ACC112 (cell line): ENCODE results near the gene ARHGEF5.
"Not testable (repeated sequence)": the region's sequence is repeated elsewhere in the genome, so short reads cannot be mapped to it uniquely, and the experiment has no call there.

Source experiments
- H2AFZ ChIP-seq: fragments of 200-600 bp; sonication (generic); one replicate; pipeline ENCODE4 v1.6.0; 2017; ENCODE audit warnings: antibody characterized with exemption, low read length; ENCODE audit not compliant: unreplicated experiment
- H3K27ac ChIP-seq: fragments of 200-600 bp; sonication (generic); 2 replicates; pipeline ENCODE4 v1.5.1; 2014; ENCODE audit warnings: low read depth, mild to moderate bottlenecking, antibody characterized with exemption, low read length, moderate library complexity
- H3K27me3 ChIP-seq: fragments of 200-600 bp; sonication (generic); 2 replicates; pipeline ENCODE4 v1.6.1; 2014; ENCODE audit warnings: mild to moderate bottlenecking, antibody characterized with exemption, low read length, moderate library complexity, mixed read lengths; ENCODE audit not compliant: insufficient read depth
- H3K36me3 ChIP-seq: fragments of 200-600 bp; sonication (generic); 2 replicates; pipeline ENCODE4 v1.6.1; 2016; ENCODE audit warnings: mild to moderate bottlenecking, antibody characterized with exemption, low read length, moderate library complexity, mixed read lengths; ENCODE audit not compliant: insufficient read depth
- H3K4me1 ChIP-seq: fragments of 200-600 bp; sonication (generic); one replicate; pipeline ENCODE4 v1.6.1; 2016; ENCODE audit warnings: low read length, mixed read lengths; ENCODE audit not compliant: insufficient read depth, unreplicated experiment, control insufficient read depth
- H3K4me3 ChIP-seq: fragments of 200-600 bp; sonication (generic); 2 replicates; pipeline ENCODE4 v1.5.1; 2014; ENCODE audit warnings: mild to moderate bottlenecking, low read depth, low read length
- H3K79me2 ChIP-seq: fragments of 200-600 bp; sonication (generic); one replicate; pipeline ENCODE4 v1.6.0; 2016; ENCODE audit warnings: low read length; ENCODE audit not compliant: control insufficient read depth, unreplicated experiment, insufficient read depth

Gene ARHGEF5

DNA sequence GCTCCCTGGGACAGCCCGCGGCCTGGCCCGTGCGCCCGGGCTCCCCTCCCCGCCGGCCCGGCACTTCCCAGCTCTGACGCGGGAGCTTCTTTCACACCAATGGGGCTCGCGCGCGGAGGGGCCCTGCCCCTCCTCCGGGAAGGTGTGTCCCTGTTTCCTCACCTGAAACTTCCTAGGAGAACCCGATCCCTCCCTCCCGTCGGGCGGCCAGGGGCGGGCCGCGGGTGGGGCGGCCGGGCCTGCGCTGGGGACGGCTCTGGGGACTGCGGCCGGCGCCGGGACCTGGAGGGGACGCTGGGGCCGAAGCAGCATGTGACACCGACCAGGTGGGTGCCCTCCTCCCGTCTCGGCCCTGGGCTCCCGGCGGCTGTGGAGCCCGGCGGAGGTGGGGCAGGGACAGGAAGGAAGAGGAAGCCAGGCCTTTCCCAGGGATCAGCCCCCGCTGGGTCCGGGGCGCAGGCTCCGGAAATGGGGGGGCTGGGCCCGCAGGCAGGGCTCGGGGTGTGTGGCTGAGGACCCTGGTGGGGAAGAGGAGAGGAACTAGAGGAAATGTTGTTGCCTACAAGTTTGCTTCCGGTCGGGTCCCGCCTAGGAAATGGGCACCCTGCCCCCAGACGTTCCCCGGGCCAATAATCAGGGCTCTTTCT lies at the start of gene ARHGEF5:
ARHGEF5 (plus strand) TSS at position 227 of the 647 bp plus-strand sequence. CDS start 7,268 bp downstream, outside the sequence.
- H2AFZ ChIP-seq, H3K79me2 ChIP-seq, H3K4me3 ChIP-seq, H3K27ac ChIP-seq, H3K36me3 ChIP-seq, H3K4me1 ChIP-seq, H3K27me3 ChIP-seq: not testable (repeated sequence)

DNA sequence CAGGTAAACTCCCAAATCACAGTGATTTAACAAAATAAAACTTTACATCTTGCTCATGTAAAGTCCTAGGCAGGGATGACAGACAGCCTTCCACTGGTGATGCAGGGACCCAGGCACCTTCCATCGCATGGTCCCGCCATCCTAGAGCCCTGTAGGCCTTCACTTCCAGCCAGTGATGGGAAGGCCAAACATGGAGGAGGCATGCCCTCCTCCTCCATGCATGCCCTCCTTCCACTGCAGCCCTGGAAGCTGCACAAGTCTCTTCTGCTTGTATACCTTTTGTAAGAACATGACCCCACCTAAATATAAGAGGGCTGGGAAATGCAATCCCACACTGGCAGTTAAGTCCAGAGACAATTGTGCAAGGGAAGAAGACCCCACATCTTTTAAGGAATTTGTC lies 45.5 kb upstream of the ARHGEF5 start:
- H3K79me2 ChIP-seq, H3K27ac ChIP-seq, H3K4me3 ChIP-seq, H3K27me3 ChIP-seq, H3K4me1 ChIP-seq, H2AFZ ChIP-seq, H3K36me3 ChIP-seq: not testable (repeated sequence)

DNA sequence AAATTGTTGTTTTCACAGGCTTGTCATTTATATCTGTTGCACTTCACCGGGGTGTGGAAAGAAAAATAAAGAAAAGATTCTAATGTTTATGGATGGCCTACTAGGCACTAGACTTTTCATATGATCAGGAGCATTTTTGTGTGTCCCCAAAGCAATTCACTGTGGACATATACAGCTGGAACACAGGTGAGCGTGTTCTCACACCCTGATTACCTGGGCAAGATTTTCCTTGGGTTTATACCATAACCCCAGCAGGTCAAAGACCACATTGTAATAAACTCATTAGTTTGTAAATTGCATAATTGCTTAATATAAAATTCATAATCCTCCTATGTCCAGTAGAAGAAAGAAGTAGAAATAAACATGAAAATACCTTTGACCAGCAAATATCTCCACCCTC lies 44.0 kb upstream of the ARHGEF5 start:
- not testable (repeated sequence) for H3K79me2 ChIP-seq

DNA sequence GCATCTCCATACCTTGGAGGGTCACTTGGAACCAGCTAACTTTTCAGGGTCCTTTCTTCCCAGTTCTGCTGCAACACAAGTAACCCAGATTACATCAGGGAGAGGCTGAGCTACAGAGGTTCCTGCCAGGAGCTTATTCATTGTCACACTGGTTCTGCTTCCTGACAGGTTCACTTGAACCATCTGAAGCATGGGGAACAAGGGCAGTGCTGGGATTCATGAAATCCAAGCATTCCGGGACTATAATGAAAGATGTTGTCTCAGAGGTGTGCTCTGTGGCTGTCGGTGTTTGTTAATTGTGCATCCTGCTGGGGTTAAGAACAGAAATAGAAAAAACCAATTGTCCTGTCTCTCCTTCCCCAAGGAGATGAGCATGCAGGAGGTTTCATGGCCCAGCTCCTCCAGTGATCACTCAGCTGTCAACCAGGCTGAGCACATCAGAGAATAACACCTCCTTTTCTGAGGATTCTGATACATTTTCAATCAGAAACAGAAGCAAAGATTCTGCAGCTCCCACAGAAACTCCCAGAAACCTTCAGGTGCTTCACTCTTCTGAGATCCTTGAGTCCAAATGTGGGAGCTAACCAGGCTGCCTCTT lies 43.2 kb upstream of the ARHGEF5 start, which contains the start of gene OR2A1:
OR2A1 (plus strand) TSS at position 548 of the 598 bp plus-strand sequence. CDS start 5,706 bp downstream, outside the sequence.
- H3K36me3 ChIP-seq: not testable (repeated sequence)

More for the DNA sequence above, 44.0 kb upstream of the ARHGEF5 start:
- H3K4me3 ChIP-seq, H3K27me3 ChIP-seq, H3K36me3 ChIP-seq, H2AFZ ChIP-seq, H3K27ac ChIP-seq, H3K4me1 ChIP-seq: not testable (repeated sequence)

DNA sequence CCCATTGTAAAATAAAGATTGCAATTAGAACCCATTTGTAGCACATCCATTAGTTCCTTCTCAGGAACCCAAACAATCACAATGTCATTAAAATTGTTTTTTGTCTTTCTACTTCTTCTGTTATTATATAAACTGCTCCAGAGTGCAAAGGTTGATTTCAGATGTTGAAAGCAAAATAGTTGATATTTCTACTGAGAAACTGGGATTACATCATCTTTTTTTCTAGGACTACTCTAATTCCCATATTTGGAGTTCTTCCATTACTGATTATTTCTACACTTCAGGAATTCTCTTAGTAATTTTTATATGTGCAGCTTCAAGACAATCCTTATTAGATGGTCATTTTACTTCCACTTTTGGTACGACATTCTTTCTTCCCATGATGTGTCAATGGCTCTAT lies 37.7 kb upstream of the ARHGEF5 start:
- H3K79me2 ChIP-seq, H3K4me1 ChIP-seq, H3K27ac ChIP-seq, H3K27me3 ChIP-seq, H3K36me3 ChIP-seq, H3K4me3 ChIP-seq, H2AFZ ChIP-seq: not testable (repeated sequence)

More for the DNA sequence above, 43.2 kb upstream of the ARHGEF5 start, which contains the start of gene OR2A1:
- not testable (repeated sequence) for H3K4me3 ChIP-seq, H3K27me3 ChIP-seq, H3K27ac ChIP-seq, H2AFZ ChIP-seq, H3K4me1 ChIP-seq, H3K79me2 ChIP-seq

DNA sequence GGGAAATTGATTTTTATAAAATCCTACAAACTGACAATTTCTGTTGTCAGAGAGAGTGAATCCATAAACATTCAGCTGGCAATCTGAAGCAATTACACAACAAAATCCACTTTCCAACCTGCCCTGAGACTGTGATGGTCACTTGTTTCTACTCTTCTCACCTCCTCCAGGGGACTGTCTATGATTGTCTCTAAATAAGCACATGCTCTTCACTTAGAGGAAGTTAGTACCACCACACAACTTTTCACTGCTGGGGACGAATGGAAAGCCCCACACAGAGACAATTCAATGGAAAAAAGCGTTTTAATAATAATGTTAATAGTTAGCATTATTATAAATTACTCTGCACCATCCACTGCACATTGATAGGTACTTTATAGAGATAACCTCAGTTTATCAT lies 35.7 kb upstream of the ARHGEF5 start:
- H3K4me1 ChIP-seq, H3K27ac ChIP-seq, H3K27me3 ChIP-seq, H2AFZ ChIP-seq, H3K79me2 ChIP-seq, H3K36me3 ChIP-seq, H3K4me3 ChIP-seq: not testable (repeated sequence)

DNA sequence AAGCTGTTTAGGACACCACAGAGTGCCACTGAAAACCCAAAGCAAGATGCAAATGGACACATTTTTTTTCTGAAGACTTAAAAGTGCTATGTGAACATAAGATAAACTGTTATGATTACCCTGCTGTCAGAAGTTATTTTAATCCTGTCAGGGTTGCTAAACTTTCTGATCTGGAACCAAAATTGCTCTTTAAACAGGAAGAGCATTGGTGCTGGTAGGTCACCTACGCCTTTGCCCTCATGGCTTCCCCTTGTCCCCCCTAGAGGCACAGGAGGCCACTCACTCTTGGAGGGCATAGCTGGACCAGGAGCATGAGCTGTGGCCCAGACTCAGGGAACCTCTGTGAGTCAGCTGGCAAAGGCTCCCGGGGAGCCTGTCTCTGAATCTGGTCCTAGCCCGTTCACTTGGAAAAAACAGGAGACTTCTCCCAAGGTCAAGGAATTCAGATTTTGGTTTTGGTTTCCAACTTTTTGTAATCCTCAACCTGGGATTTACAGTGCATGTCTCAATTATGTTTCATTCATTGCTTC lies 33.5 kb upstream of the ARHGEF5 start:
- H3K4me1 ChIP-seq, H3K27me3 ChIP-seq, H3K36me3 ChIP-seq, H3K27ac ChIP-seq, H2AFZ ChIP-seq, H3K79me2 ChIP-seq, H3K4me3 ChIP-seq: not testable (repeated sequence)

DNA sequence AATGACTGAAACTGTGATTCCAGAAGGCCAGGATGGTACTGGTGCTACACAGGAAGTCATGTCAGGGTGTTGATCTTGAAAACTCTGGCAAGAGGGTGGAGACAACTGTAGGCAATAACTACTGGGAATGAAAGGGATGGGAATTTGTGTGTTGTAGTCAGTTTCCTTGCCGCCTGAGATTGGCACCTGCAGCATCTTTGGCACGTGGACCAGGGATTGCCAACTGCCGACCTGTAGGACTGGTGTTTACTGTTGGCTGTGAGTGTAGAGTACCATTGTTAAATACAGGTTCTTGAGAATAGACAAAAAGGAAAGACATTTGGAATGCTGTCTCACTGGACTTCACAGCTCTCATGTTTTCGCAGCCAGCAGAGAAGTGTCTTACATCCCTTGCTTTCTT lies 31.8 kb upstream of the ARHGEF5 start:
- H3K4me3 ChIP-seq, H3K27me3 ChIP-seq, H3K27ac ChIP-seq, H3K79me2 ChIP-seq, H3K4me1 ChIP-seq, H3K36me3 ChIP-seq, H2AFZ ChIP-seq: not testable (repeated sequence)

DNA sequence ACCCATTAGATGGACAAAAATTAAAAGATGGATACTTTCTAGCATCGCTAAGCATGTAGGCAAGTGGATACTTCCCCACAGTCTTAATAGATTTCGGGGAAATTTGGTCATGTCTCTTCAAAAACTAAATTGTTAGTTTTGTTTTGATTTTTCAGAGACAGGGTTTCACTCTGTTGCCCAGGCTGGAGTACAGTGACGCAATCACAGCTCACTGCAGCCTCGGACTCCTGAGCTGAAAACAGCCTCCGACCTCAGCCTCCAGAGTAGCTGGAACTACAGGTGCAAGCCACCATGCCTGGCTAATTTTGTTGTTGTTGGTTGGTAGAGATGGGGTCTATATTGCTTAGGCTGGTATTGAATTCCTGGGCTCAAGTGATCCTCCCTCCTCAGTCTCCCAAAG lies 29.3 kb upstream of the ARHGEF5 start:
- H2AFZ ChIP-seq, H3K79me2 ChIP-seq, H3K27ac ChIP-seq, H3K36me3 ChIP-seq, H3K4me3 ChIP-seq, H3K27me3 ChIP-seq, H3K4me1 ChIP-seq: not testable (repeated sequence)

DNA sequence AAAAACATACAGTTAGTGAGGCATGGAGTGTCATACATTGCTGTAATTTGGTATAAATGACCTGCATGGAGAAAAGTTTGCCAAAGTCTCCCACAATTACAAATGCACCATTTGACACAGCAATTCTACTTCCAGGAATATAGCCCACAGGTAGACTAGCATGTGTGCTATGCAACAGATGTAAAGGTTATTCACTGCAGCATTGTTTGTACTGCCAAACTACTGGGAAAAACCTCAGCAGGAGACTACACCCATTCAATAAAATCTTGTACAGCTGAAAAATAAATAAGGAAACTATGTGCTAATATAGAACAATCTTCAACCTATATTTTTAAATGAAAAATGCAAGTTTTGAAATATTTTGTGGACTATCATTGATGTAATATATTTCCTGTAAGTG lies 25.2 kb upstream of the ARHGEF5 start:
- not testable (repeated sequence) for H3K27me3 ChIP-seq, H3K27ac ChIP-seq, H3K36me3 ChIP-seq, H3K4me1 ChIP-seq, H2AFZ ChIP-seq, H3K79me2 ChIP-seq, H3K4me3 ChIP-seq

DNA sequence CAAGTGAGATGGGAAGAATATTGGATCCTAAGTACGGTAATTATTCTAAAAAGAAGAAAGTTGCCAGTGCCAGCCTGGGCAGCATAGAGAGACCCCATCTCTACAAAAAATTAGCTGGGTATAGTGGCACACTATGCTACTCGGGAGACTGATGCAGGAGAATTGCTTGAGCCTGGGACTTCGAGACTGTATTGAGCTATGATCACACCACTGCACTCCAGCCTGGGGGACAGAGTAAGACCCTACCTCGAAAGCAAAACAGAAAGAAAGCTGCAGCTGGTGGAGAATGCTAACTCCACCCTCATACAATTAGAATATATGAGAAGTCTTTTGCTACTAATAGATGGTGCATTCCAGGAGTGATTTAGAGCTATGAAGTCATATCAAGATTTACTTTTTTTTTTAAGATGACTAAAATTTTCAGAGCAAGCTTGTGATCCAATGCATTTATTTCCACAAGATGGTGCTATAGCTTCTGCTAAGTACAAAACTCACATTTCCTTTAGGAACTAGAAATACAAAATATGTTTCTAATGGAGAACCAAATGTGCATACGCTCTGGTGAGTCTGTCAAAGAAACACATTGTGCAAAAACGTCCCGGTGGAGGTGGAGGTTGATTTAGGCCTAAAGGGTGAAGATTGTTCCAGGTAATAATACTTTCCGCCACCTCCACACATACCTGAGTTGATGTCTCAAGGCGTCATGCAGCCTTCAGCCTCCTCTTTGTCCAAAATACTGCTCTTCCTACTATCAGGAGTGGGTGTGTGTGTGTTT lies 23.8 kb upstream of the ARHGEF5 start:
- H3K79me2 ChIP-seq, H3K27me3 ChIP-seq, H3K27ac ChIP-seq, H3K36me3 ChIP-seq, H2AFZ ChIP-seq, H3K4me3 ChIP-seq, H3K4me1 ChIP-seq: not testable (repeated sequence)
